ENCODE results near the gene VMP1.
"Not testable (repeated sequence)": the region's sequence is repeated elsewhere in the genome, so short reads cannot be mapped to it uniquely, and the experiment has no call there.

Gene VMP1

DNA sequence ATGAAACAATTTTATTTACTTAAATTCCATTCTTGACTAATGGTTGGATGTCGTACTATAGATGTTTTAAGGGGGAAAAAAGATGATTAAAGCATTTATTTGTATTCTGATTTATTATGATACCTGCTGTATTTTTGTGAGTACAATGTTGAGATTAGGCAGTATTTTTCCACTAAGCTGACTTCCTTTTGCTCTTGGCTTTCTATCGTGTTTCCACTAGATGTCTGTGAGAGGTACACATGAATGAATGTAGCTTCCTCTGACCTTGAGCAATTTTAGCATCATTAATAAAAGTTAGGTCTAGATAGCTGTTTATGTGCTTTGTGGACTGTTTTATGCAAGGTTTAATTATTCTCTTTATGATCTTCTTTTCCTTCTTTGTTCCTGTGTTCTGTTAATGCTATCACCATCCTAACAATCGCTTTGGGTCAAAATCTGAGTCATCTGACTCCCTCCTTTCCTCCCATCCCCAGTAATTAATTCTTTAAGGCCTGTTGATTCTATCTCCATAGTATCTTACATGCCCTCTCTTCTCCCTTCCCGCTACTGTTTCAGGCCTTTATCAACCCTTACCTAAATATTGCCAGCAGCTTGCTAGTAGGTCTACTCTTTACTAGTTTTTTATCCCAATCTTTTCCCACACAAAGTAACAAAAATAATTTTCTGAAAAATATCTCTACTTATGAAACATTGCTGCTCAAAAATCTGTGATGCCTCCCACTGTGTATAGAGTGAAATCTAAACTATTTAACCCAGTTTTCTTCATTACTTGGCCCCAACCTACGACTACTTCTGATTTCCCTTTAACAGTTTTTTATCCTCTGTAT is 76.0 kb downstream of the VMP1 start:
- no peak for DNase-seq

DNA sequence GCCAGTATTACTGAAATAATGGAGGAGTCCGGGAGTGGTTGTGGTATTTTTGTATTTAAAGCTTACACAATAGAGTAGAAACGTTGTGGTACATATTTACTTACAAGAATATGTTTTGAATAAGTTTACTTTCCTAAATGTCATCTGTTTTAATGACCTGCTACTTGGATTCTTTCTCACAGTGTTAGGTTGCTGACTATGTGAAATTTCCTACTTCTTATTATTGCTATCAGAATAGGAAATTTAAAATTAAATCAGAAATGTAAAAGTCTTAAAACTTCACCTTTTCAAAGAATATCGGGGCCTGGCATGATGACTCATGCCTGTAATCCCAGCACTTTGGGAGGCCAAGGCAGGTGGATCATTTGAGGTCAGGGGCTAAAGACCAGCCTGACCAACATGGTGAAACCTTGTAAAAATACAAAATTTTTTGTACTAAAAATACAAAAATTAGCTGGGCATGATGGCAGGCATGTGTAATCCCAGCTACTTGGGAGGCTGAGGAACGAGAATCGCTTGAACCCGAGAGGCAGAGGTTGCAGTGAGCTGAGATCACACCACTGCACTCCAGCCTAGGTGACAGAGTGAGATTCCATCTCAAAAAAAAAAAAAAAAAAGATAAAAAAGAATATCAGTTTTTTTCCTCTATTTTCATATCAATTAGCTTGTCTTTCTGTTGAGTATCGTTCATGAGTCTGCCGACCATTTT is 77.8 kb downstream of the VMP1 start:
- no peak for DNase-seq

DNA sequence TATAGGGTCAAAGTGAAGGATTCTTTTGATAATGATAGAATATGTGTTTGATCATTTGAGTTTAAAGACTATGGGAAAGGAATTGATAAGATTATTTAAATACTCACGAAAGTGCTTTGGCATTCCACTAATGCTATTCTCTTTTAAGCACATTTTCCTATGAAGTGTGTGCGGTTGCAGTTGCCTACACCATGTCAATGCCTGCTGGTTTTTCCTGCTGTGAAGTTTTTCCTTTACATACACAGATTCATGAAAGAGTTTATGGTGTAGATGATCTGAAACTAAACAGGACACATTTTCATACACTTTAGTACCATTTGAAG is 78.7 kb downstream of the VMP1 start:
- DNase-seq, result no peak

DNA sequence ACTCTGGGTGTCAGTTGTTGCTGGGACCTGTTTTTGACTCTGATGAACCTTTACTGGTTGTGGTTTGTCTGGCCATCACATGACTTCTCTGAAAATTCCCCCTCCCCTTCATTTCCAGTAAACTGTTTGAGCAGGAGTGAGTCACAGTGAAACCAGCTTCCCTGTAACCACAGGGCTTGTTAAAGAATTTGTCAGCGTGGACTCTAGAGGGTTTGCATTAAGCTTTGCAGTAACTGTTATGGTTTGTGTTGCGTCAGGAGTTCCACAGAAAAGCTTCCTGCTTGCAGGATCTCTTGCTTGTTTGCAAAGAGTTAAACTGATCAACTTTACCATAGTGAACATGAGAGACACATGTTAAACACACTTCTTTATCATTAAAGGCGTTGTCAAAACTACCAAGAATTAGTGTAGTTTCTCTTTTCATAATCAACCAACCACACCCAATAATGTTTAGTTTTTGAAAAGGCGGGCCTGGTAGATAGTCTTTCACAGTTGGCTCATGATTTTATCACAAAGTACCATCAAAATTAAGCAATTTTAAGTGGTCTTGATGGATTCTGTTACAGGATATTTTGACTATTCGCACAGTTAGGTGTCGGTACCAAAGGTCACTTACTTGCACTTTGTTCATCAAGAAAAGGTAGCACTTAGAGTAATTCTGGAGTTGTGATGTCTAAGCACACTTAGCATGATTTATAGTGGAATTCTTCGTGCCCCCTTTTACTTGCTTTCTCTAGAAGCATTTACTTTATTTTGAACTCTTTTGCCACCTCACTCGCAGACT is 79.3 kb downstream of the VMP1 start:
- peak; percentile 44 for DNase-seq

DNA sequence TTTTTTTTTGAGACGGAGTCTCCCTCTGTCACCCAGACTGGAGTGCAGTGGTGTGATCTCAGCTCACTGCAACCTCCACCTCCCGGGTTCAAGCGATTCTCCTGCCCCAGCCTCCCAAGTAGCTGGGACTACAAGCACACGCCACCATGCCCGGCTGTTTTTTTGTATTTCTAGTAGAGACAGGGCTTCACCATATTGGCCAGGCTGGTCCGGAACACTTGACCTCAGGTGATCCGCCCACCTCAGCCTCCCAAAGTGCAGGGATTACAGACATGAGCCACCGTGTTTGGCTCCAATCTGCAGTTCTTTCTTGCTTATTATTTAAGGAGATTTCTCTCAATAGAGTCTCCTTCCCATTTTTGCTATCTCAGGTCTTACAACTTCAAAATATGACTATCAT is 82.4 kb downstream of the VMP1 start:
- DNase-seq, result not testable (repeated sequence)

DNA sequence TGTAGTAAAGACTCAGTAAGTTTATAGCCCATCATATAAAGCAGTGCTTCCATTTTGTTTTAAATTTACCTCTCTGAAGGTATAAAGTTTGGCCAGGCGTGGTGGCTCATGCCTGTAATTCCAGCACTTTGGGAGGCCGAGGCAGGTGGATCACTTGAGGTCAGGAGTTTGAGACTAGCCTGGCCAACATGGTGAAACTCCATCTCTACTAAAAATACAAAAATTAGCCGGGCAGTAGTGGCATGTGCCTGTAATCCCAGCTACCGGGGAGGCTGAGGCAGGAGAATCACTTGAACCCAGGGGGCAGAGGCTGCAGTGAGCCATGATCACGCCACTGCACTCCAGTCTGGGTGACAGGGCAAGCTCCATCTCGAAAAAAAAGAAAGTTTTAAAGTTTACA is 83.0 kb downstream of the VMP1 start:
- not testable (repeated sequence) for DNase-seq

DNA sequence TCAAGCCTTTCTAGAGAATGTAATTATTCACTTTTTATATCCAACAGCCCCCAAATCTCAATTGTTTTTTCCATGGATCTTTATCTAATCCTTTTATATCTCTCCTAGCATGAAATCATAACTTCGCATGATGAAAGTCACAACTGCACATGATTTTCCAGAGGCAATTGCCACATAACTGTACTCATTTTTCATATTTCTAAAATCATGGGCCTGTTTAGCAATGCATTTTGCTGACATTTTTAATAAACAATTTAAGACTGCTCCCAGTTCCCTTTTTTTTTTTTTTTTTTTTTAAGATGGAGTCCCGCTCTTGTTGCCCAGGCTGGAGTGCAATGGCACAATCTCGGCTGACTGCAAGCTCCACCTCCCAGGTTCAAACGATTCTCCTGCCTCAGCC is 83.5 kb downstream of the VMP1 start:
- DNase-seq, result no peak

DNA sequence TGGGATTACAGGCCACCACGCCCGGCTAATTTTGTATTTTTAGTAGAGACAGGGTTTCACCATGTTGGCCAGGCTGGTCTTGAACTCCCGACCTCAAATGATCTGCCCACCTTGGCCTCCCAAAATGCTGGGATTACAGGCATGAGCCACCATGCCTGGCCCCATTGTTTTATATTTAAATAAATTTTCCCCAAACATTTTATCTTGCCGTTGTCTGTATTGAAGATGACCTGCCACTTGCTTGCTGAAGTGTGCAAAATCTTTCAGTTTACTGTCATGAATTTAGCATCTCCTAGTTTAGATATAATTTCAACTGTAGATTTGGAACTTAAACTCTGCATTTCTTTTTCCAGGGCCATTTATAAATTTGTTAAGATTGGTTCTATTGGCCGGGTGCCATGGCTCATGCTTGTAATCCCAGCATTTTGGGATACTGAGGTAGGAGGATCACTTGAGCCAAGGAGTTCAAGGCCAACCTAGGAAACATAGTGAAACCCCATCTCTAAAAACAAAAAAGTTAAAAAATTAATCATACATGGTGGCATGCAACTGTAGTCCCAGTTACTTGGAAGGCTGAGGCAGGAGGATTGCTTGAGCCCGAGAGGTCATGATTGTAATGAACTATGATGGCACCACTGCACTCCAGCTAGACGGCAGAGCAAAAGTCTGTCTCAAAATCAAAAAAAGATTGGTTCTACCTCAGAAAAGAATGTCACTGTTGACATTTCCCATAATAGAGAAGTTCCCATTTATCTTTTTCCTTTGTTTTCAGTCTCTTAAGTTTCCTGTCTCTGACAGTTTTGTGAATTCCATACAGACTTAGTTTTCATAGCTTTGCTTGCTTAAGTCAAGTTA is 84.4 kb downstream of the VMP1 start:
- no peak for DNase-seq

DNA sequence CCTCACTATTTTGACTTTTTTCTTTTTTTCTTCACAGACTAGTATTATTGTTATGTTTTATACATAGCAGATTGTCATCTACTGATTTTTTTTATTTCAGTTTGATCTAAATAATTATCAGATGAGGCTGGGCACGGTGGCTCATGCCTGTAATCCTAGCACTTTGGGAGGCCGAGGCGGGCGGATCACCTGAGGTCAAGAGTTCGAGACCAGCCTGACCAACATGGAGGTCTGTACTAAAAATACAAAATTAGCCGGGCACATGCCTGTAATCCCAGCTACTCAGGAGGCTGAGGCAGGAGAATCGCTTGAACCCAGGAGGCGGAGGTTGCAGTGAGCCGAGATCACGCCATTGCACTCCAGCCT is 85.0 kb downstream of the VMP1 start:
- not testable (repeated sequence) for DNase-seq

DNA sequence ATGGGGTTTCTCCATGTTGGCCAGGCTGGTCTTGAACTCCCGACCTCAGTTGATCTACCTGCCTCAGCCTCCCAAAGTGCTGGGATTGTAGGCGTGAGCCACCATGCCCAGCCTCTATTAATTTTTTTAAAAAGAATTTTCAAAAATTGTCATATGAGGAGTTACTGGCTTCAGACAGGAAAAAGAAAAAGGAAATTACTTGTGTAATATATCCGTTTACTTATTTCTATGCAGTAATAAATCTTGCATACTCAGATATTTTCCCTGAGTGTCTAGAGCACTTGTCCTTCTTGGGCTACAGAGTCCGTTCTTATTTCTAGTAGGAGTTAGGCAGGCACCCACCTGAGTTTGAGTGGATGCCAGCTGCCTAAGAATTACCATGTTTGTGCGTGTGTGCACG is 85.8 kb downstream of the VMP1 start:
- DNase-seq, result no peak

DNA sequence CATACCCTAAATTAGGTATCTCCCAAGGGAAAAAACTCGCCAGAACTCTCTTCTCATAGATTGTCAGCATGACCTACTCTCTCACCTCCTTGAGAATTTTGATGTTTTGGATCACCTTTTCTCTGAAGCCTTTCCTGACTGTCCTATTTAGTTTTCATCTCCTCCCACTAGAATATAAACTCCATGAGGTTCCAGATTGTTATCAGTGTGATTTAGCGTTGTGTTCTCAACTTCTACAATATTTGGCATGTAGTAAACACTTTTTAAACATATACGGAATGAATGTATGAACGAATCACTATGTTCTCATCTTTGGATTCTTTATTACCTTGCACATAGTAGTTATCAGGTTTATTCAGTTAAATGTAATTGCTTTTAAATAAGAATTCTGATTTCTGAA is 88.7 kb downstream of the VMP1 start:
- DNase-seq, result no peak

DNA sequence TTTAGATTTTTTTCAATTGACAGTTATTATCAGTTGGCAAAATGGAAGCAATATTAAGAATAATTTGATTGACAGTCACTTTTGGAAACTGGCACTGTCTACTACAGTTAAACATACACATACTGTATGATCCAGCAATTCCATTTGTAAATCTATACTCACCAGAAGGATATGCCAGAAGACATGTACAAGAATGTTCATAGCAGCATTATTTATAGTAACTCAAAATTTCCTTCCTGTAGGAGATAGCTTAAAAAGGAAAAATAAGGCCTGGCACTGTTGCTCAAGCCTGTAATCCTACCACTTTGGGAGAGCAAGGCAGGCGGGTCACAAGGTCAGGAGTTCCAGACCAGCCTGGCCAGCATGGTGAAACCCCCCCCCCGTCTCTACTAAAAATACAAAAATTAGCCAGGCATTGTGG is 89.3 kb downstream of the VMP1 start:
- no peak for DNase-seq

DNA sequence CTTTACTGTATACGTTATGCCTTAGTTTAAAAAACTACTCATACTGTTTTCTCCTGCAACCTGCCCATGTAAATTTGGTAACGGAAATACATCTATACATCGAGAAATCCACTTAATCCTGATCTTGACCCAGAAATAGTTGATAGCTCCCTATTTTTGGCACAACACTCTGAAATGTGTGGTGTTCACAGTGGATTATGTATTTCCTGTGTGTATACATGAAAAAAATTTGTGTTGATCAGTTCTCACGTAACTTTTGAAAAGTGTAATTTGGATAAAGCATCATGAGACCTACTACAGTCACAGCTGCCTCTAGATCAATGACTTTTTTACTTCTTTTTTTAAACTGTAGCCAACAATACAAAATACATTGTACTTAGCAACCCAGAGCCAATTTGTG is 90.7 kb downstream of the VMP1 start:
- DNase-seq, result no peak

DNA sequence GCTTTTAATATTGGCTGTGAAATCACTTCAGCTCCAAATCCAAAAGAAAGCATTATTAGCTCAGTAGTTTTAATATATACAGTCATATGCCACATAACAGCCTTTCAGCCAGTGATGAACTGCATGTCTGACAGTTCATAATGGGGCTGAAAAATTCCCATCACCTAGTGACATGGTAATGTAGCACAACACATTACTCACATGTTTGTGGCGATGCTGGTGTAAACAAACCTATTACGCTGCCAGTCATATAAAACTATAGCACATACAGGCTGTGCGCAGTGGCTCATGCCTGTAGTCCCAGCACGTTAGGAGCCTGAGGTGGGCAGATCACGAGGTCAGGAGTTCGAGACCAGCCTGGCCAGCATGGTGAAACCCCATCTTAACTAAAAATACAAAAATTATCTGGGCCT is 93.1 kb downstream of the VMP1 start:
- DNase-seq, result no peak

DNA sequence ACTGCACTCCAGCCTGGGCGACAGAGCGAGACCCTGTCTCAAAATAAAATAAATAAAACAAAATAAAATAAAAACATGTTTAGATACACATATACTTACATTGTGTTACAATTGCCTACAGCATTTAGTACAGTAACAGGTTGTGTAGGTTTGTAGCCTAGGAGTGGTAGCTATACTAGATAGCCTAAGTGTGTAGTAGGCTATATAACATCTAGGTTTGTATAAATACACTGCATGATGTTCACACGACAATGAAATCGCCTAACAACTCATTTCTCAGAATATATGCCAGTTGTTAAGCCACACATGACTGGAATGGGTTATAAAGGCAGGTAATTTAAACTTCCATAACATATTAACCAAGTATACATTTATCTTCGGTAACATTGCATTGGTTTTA is 94.7 kb downstream of the VMP1 start:
- no peak for DNase-seq

DNA sequence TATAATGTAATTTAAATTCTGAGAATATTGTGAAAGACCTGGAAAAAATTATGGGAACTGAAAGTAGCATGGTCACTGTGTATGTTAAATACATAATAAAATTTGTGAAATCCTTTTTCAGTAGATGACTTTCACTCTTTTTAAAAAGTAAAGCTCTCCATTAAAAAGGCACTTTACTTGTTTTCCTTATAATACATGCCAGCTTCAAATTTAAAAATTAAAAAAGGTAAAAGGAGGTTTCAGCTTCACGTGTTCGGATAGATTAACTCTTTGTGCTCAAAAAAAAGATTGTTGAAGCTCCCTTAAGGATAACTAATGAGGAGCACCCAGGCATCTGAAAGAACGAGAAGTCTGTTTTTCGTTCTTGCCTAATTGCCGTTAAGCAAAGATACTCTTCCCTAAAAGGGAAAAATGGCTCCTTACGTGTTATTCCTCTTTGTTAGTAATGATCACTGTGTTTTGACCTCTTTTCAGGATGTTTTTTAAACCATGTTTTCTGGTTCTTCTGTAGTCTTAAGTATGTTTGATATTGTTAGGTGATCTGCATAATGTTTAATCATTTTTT is 97.5 kb downstream of the VMP1 start:
- DNase-seq, result no peak

DNA sequence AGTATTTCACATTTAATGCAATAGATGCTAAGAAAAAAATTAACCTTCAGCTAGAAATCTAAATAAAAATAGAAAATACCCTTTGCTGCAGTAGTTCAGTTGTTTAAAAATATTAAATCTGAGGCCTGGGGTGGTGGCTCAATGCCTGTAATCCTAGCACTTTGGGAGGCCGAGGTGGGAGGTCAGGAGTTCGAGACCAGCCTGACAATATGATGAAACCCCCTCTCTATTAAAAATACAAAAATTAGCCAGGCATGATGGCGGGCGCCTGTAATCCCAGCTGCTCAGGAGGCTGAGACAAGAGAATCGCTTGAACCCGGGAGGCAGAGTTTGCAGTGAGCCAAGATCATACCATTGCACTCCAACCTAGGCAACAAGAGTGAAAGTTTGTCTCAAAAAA is 98.9 kb downstream of the VMP1 start:
- not testable (repeated sequence) for DNase-seq

DNA sequence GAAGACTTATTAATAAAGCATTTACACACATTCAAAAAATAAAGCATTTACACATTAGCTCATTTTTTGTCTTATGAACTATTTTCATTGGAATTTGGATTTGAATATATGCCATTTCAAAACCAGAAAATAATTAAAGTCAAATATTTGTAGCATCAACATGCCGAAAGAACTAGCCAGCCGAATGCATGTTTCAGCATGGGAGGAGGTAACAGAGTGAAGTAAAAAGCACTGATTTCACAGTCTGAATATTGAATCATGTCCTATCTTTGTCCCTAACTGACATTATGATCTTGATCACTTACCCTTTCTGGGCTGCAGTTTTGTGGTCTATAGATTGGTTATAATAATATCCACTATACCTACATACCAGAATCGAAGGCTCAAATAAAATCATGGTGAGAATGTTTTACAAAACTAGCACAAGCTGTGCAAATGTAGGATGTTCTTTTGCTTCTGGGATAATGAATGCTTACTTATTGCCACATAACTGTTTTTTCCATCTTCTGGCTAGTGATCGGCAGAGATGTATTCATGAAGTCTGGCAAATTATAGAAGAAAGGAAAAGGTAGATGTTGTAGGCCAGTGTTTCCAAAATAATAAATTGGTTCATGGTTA is 100.5 kb downstream of the VMP1 start:
- no peak for DNase-seq

DNA sequence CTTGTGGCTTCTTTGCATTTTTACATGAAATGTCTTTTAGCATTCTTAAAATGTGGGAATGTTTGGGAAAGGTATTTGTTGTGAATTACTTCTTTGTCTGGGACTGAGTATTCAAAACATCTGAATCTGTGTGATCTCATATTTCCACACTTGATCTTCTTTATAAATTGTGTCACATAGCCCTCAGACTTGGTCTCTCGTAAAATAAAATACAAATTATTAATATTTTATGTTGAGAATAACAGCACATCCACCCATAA is 103.4 kb downstream of the VMP1 start:
- no peak for DNase-seq

DNA sequence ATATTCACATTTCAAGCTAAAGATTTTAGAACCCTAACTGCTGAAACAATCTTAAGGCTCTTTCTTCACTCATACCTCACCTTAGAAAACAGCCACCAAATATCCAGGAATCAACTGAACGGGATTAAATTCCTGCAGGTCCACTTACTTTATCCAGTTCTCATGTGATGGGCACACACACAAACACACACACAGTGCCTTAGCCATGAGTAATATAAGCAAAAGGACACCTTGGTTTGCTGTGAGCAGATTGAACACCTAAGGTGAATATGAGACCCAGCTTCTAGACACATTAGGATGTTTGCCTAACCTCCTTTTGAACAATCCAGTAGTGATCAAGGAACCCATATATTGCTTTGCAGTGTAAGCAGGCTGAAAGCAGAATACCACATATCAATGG is 103.8 kb downstream of the VMP1 start:
- DNase-seq, result no peak

DNA sequence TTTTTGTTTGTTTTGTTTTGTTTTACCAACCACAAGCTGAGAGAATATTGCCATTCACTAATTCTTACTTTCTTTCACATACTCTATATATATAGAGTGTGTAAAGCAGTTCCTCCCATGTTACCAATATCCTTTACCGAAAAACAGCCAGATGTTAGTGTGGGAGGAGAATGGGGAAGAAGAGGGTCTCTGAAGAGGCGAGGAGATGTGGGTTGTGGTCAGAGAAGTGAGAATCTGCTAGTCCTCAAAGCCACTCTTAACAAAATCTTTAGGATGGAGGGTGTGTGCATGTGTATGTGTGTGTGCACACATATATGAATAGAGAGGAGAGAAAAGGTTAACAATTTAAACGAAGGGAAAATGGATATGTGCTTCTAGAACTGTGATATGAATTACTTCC is 104.7 kb downstream of the VMP1 start:
- DNase-seq, result no peak

DNA sequence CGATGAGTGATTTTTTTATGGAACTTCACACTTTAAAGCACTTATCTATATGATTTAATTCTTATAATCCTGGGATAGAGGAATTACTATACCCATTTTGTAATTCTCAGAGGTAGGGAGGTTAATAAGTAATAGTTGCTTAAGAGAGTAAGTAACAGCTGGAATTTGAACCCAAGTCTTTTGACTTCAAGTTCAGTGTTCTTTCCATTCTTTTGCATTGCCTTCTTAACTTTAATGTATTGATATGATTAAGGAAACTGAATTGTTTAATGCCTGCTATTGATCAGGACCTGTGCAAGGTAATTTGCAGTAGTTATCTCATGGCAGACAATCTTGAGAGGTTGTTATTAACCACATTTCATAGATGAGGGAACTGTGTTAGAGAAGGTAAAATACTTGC is 106.8 kb downstream of the VMP1 start:
- DNase-seq, result no peak

DNA sequence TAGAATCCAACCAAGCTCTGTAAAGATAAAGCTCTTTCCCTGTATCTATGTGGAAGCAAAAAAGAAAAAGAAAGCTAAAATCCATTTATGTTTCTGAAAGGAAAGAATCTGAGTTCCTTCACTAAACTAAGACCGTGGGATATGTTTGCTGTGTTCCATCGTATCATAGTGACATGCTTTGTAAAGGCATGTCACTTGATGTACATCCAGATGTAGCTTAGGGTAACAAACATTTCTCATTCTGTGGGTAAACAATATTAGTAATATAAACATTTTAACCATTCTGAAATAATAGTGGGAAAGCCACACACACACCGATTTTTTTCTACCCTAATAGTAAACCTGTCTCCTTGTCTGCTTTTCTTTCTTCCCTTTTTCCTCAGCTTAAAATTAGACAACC is 107.2 kb downstream of the VMP1 start:
- no peak for DNase-seq
